Vagina (tissue), 2 donors: ENCODE results near the gene LIN54. TPM values are rescaled to one million over a fixed set of nuclear protein-coding genes. Genes with fewer than 3 reads are reported as not detected.
"Not testable (repeated sequence)": the region's sequence is repeated elsewhere in the genome, so short reads cannot be mapped to it uniquely, and the experiment has no call there.

Experiments
- DNase-seq, 2 donors: peaks; one replicate each; pipeline ENCODE4 v3.0.0-alpha.2; 2017; ENCODE audit errors: extremely low spot score in 2 of 2
- H3K27ac ChIP-seq: fragments of 200-600 bp; sonication (generic); one replicate; pipeline ENCODE4 v1.5.1; 2019
- H3K27me3 ChIP-seq: fragments of 200-600 bp; sonication (generic); one replicate; pipeline ENCODE4 v1.5.1; 2019
- H3K36me3 ChIP-seq, 2 donors: fragments of 200-600 bp; sonication (generic); one replicate each; pipeline ENCODE4 v1.5.1; 2017 to 2019
- H3K4me1 ChIP-seq: fragments of 200-600 bp; sonication (generic); one replicate; pipeline ENCODE4 v1.5.1; 2019
- H3K4me3 ChIP-seq, 2 donors: fragments of 200-600 bp; sonication (generic); 1 replicate in 1 of 2; 2 replicates in 1 of 2; pipeline ENCODE4 v1.5.1; 2016 to 2019
- H3K9me3 ChIP-seq: fragments of 200-600 bp; sonication (generic); one replicate; pipeline ENCODE4 v1.5.1; 2019
- POLR2A ChIP-seq, 2 donors: fragments of 450-650 bp; IDR thresholded peaks; one replicate each; pipeline ENCODE4 v1.6.1; 2017; ENCODE audit warnings: antibody characterized with exemption in 2 of 2, mild to moderate bottlenecking in 2 of 2, moderate library complexity in 2 of 2
- POLR2AphosphoS5 ChIP-seq, 2 donors: sonication (generic); formaldehyde crosslinking; IDR thresholded peaks; one replicate each; pipeline ENCODE4 v1.9.0; 2017; ENCODE audit warnings: antibody characterized with exemption in 2 of 2, mild to moderate bottlenecking in 2 of 2, low read depth in 1 of 2; ENCODE audit not compliant: insufficient read depth in 1 of 2
- intact Hi-C: fragments of 100-400 bp; cut with DNase I; formaldehyde crosslinking; loops from one replicate; pipeline ENCODE4 v1.15.1; 2023
- total RNA-seq: library from RNA; depleted of rRNA; stranded (reverse); fragments of >200 nt; gene quantifications from one replicate; pipeline ENCODE4 v1.2.3, GENCODE V29; 2016
- TF ChIP-seq, protein P1 (sequence below), 3 experiments: fragments of 450-650 bp in 2 of 3; fragments of 200-600 bp in 1 of 3; sonication (generic) in 1 of 3; IDR thresholded peaks; one replicate each; pipeline ENCODE4 v1.5.1; 2017 to 2019; ENCODE audit warnings: antibody characterized with exemption in 3 of 3, mild to moderate bottlenecking in 2 of 3, moderate library complexity in 2 of 3

Gene LIN54
- total RNA-seq, 1 donor from 2014 or later: 25.0 TPM

DNA sequence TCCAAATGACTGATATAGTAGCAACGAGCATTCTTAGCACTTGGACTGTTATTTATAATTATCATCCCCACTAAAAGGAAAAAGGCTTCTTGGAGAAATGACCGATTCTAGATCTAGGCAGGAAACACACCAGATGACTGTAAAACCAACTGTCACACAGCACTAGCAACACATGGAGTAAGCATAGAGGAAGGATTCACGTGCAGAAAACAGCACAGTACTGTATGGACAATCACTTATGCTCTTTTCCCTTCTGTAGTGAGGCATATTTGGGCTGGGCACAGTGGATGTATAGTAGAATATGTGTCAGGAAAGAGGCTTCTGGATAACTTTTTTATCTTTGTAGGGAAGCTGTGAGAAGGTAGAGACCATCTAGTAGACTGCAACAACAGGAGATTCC is 18.4 kb upstream of the LIN54 start:
- DNase-seq: no peak
- Histone ChIP-seq H3K4me3 (no peak overlapping the region), H3K36me3 (no peaks in the 10 kb centered on the region), H3K4me1 (no peaks in the 10 kb centered on the region), H3K27me3 (no peaks in the 10 kb centered on the region), H3K9me3 (no peaks in the 10 kb centered on the region), H3K27ac (no peak overlapping the region)
- intact Hi-C loops: no loop called here
- no peak for TF ChIP-seq POLR2AphosphoS5 (IDR thresholded peaks at IDR 0.05; ENCODE audit: insufficient read depth in 1 of 2, low read depth in 1 of 2)
- TF ChIP-seq POLR2A (IDR thresholded peaks at IDR 0.05): no peak
- TF ChIP-seq, protein P1, sequence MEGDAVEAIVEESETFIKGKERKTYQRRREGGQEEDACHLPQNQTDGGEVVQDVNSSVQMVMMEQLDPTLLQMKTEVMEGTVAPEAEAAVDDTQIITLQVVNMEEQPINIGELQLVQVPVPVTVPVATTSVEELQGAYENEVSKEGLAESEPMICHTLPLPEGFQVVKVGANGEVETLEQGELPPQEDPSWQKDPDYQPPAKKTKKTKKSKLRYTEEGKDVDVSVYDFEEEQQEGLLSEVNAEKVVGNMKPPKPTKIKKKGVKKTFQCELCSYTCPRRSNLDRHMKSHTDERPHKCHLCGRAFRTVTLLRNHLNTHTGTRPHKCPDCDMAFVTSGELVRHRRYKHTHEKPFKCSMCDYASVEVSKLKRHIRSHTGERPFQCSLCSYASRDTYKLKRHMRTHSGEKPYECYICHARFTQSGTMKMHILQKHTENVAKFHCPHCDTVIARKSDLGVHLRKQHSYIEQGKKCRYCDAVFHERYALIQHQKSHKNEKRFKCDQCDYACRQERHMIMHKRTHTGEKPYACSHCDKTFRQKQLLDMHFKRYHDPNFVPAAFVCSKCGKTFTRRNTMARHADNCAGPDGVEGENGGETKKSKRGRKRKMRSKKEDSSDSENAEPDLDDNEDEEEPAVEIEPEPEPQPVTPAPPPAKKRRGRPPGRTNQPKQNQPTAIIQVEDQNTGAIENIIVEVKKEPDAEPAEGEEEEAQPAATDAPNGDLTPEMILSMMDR (IDR thresholded peaks at IDR 0.05): no peak

- no peaks in the 10 kb centered on the region for H3K27me3 ChIP-seq
- H3K4me1 ChIP-seq: no peaks in the 10 kb centered on the region
- no peaks in the 10 kb centered on the region for H3K36me3 ChIP-seq
- no peak overlapping the region for H3K4me3 ChIP-seq
- DNase-seq: no peak
- H3K9me3 ChIP-seq: no peaks in the 10 kb centered on the region
- intact Hi-C loops: no loop called here
- TF ChIP-seq POLR2AphosphoS5 (IDR thresholded peaks at IDR 0.05; ENCODE audit: insufficient read depth in 1 of 2, low read depth in 1 of 2): no peak
- TF ChIP-seq POLR2A (IDR thresholded peaks at IDR 0.05): no peak
- TF ChIP-seq, protein P1 (IDR thresholded peaks at IDR 0.05): no peak
- no peak overlapping the region for H3K27ac ChIP-seq
Observed at GRCh38 chr4:83025563-83025962, 14.9 kb upstream of the LIN54 start.

- Histone ChIP-seq H3K27me3 (no peaks in the 10 kb centered on the region), H3K36me3 (no peaks in the 10 kb centered on the region), H3K4me3 (no peak overlapping the region), H3K4me1 (no peaks in the 10 kb centered on the region), H3K27ac (no peak overlapping the region), H3K9me3 (no peaks in the 10 kb centered on the region)
- TF ChIP-seq POLR2AphosphoS5 (IDR thresholded peaks at IDR 0.05; ENCODE audit: insufficient read depth in 1 of 2, low read depth in 1 of 2): no peak
- no peak for DNase-seq
- intact Hi-C loops: no loop called here
Observed at GRCh38 chr4:83024233-83024632, 13.6 kb upstream of the LIN54 start.

GRCh38 chr4:83023599-83023998 is 13.0 kb upstream of the LIN54 start:
- H3K9me3 ChIP-seq, H3K27ac ChIP-seq, DNase-seq: not testable (repeated sequence)

DNA sequence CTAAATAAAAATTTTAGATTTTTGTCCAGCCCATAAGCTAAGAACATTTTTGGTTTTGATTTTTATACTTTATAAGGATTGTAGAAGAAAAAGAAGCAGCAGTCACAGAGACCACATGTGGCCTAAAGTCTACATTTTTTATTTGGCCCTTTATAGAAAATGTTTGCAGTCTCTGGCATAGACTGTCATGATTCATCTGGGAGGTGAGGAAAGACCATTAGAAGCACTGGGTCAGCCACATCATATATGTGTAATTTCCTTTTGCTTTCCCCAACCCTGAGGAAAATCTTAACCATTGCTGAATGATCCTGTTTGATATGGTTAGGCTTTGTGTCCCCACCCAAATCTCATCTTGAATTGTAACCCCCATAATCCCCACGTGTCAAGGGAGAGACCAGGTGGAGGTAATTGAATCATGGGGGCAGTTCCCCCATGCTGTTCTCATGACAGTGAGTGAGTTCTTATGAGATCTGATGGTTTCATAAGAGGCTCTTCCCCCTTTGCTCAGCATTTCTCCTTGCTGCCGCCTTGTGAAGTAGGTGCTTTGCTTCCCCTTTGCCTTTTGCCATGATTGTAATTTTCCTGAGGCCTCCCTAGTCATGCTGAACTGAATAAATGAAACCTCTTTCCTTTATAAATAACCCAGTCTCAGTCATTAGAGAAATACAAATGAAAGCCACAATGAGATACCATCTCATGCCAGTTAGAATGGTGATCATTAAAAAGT is 12.3 kb upstream of the LIN54 start:
- TF ChIP-seq POLR2AphosphoS5 (IDR thresholded peaks at IDR 0.05; ENCODE audit: insufficient read depth in 1 of 2, low read depth in 1 of 2): no peak
- TF ChIP-seq, protein P1 (IDR thresholded peaks at IDR 0.05): no peak
- no peak for TF ChIP-seq POLR2A (IDR thresholded peaks at IDR 0.05)
- Histone ChIP-seq H3K27ac (no peak overlapping the region), H3K4me1 (no peaks in the 10 kb centered on the region), H3K27me3 (no peaks in the 10 kb centered on the region), H3K36me3 (no peaks in the 10 kb centered on the region), H3K9me3 (no peaks in the 10 kb centered on the region), H3K4me3 (no peak overlapping the region)
- intact Hi-C loops: no loop called here
- no peak for DNase-seq

More at GRCh38 chr4:83023599-83023998, 13.0 kb upstream of the LIN54 start:
- intact Hi-C loops, H3K4me3 ChIP-seq, H3K27me3 ChIP-seq, H3K4me1 ChIP-seq, H3K36me3 ChIP-seq: not testable (repeated sequence)

DNA sequence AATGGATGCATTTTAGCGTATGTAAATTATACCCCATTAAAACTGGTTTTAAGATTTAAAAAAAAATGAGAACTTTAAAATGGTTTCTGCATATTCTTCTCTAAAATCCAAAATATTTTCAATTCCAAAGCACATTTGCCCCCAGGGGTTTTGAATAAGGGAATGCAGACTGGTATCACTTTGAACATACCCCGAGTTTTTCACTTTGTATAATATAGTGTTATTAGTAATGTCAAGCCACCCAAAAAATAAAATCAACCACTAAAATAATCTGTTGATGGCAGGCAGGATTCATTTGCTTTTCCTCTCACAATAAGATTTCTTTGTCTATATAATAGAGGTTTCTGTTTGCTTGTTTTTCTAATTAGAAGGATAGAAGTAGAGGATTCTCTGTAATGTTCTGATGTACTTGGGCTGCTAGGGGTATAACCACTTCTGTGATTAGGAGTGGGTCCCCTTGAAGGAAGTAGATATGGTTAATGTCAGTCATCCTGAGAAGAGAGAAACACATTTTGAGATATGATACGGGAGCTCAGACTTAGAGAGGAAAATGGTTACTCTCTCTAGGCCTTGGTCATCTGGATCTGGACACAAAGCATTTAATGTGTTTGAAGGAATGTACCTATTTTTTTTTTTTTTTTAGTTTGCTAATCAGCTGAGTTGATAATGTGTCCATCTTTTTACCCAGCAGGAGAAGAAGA is 9.3 kb upstream of the LIN54 start:
- Histone ChIP-seq H3K27ac (no peak overlapping the region), H3K4me1 (no peaks in the 10 kb centered on the region), H3K9me3 (no peaks in the 10 kb centered on the region), H3K36me3 (no peaks in the 10 kb centered on the region), H3K27me3 (no peaks in the 10 kb centered on the region), H3K4me3 (no peak overlapping the region)
- no peak for DNase-seq
- no peak for TF ChIP-seq POLR2A (IDR thresholded peaks at IDR 0.05)
- TF ChIP-seq, protein P1 (IDR thresholded peaks at IDR 0.05): no peak
- no peak for TF ChIP-seq POLR2AphosphoS5 (IDR thresholded peaks at IDR 0.05; ENCODE audit: insufficient read depth in 1 of 2, low read depth in 1 of 2)
- intact Hi-C loops: no loop called here
